Mucosa of descending colon (tissue), 3 donors: ENCODE results near the gene BAZ1B. TPM values are rescaled to one million over a fixed set of nuclear protein-coding genes. Genes with fewer than 3 reads are reported as not detected.
"Not testable (repeated sequence)": the region's sequence is repeated elsewhere in the genome, so short reads cannot be mapped to it uniquely, and the experiment has no call there.

Experiments
- ATAC-seq: fragments of 200-7000 bp; cut with Tn5 transposase; one replicate; pipeline ENCODE4 v1.9.1; 2020; ENCODE audit warnings: mild to moderate bottlenecking, moderate library complexity
- DNase-seq, 3 donors: peaks; one replicate each; pipeline ENCODE4 v3.0.0-alpha.2; 2020
- H3K36me3 ChIP-seq: fragments of 200-600 bp; one replicate; pipeline ENCODE4 v1.8.0; 2021; ENCODE audit warnings: low read depth, mild to moderate bottlenecking
- H3K4me1 ChIP-seq: fragments of 200-600 bp; one replicate; pipeline ENCODE4 v1.8.0; 2021; ENCODE audit warnings: low read depth, mild to moderate bottlenecking
- H3K4me3 ChIP-seq: fragments of 200-600 bp; one replicate; pipeline ENCODE4 v1.8.0; 2021; ENCODE audit warnings: mild to moderate bottlenecking
- H3K9me3 ChIP-seq: fragments of 200-600 bp; one replicate; pipeline ENCODE4 v1.8.0; 2021; ENCODE audit warnings: mild to moderate bottlenecking
- intact Hi-C, 2 donors: fragments of 100-400 bp; cut with DNase I in 1 of 2; cut with micrococcal nuclease in 1 of 2; formaldehyde crosslinking; loops; one replicate each; pipeline versions ENCODE4 v1.11.0 to v1.11.1; 2022; cut with DNase I, micrococcal nuclease
- total RNA-seq, 3 donors: library from RNA; stranded (reverse); fragmentation: NEBNext Ultra II Directional in 2 of 3; extraction: Animal tissue kit (Norgen Biotek cat#: 25700) in 2 of 3; gene quantifications; one replicate each; pipeline versions ENCODE4 v1.2.1 to v1.2.4, GENCODE V29; 2021 to 2023
- TF ChIP-seq, protein P1 (sequence below): fragments of 200-600 bp; IDR thresholded peaks from one replicate; pipeline ENCODE4 v1.8.0; 2022; ENCODE audit warnings: antibody characterized with exemption, mild to moderate bottlenecking
- donor health status: DM: no; HTN: no; CAD: no; lungs with moderate emphysema.
- donor health status: DM: no; HTN: no; CAD: no.
- donor health status: DM: no; HTN: yes; CAD: no.

The BAZ1B gene
- total RNA-seq, 3 donors from 2014 or later: 37.4 to 76.0 (median 41.4) TPM

DNA sequence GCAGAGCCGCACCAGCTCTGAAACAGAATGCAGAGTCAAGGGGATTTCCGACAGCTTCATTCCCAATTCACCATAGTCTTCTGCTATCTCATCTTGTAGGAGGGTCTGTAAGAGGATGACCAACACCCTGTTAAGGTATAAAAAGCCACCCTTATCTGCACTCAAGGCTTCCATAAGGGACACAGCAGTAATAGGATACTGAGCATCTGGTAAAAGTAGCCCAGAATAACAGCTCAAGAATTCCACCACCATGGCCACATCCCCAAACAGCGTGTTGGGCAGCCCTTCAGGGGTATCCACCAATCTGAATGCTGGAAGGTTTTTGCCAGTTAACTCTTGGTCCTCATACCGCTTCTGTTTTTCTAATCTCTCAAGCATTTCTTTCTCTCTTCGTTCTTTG lies 44.7 kb downstream of the BAZ1B start:
- Histone ChIP-seq H3K9me3 (no peaks in the 10 kb centered on the region), H3K4me3 (no peak overlapping the region), H3K36me3 (peaks cover 10% of the 10 kb centered on the region), H3K4me1 (no peaks in the 10 kb centered on the region)
- TF ChIP-seq, protein P1, sequence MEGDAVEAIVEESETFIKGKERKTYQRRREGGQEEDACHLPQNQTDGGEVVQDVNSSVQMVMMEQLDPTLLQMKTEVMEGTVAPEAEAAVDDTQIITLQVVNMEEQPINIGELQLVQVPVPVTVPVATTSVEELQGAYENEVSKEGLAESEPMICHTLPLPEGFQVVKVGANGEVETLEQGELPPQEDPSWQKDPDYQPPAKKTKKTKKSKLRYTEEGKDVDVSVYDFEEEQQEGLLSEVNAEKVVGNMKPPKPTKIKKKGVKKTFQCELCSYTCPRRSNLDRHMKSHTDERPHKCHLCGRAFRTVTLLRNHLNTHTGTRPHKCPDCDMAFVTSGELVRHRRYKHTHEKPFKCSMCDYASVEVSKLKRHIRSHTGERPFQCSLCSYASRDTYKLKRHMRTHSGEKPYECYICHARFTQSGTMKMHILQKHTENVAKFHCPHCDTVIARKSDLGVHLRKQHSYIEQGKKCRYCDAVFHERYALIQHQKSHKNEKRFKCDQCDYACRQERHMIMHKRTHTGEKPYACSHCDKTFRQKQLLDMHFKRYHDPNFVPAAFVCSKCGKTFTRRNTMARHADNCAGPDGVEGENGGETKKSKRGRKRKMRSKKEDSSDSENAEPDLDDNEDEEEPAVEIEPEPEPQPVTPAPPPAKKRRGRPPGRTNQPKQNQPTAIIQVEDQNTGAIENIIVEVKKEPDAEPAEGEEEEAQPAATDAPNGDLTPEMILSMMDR: no peak
- intact Hi-C loops: no loop called here
- no peak for ATAC-seq
- DNase-seq: no peak

DNA sequence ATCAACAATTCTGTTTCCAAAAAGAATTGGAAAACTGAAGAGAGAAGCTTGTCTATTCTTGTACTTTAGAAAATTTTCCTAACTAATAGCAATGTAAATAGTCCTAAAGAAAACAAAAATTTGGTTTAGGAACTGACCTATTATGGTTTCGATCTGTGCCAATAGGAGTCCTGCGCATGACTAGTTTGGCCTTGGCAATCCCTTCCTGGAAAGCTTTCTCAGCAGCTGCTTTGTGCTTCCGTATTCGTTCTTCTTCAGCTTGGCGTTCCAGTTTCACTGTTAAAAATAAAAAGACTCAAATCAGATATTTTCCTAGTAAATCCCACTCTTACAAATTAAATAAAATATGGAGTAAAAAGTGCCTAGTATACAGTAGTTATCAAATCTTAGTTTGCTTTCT lies 51.9 kb downstream of the BAZ1B start:
- TF ChIP-seq, protein P1: no peak
- Histone ChIP-seq H3K9me3 (no peaks in the 10 kb centered on the region), H3K36me3 (peaks cover 11% of the 10 kb centered on the region), H3K4me3 (no peak overlapping the region), H3K4me1 (no peaks in the 10 kb centered on the region)
- ATAC-seq: no peak
- DNase-seq: no peak
- intact Hi-C loops: no loop called here

DNA sequence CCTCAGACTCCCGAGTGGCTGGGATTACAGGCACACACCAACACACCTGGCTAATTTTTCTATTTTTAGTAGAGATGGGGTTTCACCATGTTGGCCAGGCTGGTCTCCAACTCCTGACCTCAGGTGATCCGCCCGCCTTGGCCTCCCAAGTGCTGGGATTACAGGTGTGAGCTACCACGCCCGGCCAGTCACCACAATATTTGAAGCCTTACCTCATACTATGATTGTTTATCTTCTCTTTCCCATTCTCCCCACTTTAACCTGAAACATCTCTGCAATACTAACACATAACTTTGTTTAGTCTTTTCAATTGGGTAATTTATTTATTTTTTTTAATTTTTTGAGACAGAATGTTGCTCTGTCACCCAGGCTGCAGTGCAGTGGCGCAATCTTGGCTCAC lies 55.0 kb downstream of the BAZ1B start:
- DNase-seq, H3K9me3 ChIP-seq, intact Hi-C loops, ATAC-seq, H3K4me1 ChIP-seq, H3K4me3 ChIP-seq: not testable (repeated sequence)
- H3K36me3 ChIP-seq: peaks cover 17% of the 10 kb centered on the region

DNA sequence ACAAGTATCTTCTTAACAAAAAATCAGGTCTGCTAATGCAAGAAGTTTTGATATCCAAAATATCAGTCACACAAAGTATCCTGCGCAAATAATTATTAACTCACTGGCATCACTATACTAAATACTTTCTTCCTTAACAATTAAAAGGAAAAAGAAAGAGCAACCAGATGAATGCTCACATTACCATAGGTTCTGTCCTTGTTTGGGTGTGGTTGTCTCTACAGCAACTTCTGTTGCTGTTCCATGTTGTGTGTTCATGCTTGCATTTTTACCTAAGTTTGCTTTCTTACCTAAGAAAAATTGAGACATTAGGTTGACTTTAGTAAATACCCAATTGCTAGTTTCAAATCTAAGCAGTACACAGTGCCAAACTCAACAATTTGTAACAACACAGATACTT lies 56.0 kb downstream of the BAZ1B start:
- no peaks in the 10 kb centered on the region for H3K4me1 ChIP-seq
- intact Hi-C loops: no loop called here
- H3K9me3 ChIP-seq: no peaks in the 10 kb centered on the region
- H3K36me3 ChIP-seq: peaks cover 17% of the 10 kb centered on the region
- TF ChIP-seq, protein P1: no peak
- ATAC-seq (no peak), DNase-seq (no peak)
- H3K4me3 ChIP-seq: no peak overlapping the region

DNA sequence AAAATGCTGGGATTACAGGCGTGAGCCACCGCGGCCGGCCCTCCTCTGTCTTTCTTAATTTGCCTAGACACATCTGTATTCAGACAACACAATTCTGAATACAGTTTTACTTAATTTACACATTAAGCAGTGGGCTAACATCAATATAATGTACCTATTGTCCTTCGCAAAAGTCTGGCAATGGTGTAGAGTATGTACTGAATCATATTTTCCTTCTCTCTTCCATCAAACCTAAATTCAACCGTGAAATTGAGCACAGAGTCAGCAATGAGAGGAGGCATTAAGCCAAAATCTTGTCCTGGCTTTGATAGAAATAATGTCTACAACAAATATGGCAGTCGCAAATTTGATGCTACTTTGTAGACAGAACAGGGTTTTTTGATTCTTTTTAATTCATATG lies 58.1 kb downstream of the BAZ1B start:
- Histone ChIP-seq H3K36me3 (peaks cover 22% of the 10 kb centered on the region), H3K4me3 (no peak overlapping the region), H3K9me3 (no peaks in the 10 kb centered on the region), H3K4me1 (no peaks in the 10 kb centered on the region)
- ATAC-seq (no peak), DNase-seq (no peak)
- TF ChIP-seq, protein P1: no peak
- intact Hi-C loops: no loop called here

DNA sequence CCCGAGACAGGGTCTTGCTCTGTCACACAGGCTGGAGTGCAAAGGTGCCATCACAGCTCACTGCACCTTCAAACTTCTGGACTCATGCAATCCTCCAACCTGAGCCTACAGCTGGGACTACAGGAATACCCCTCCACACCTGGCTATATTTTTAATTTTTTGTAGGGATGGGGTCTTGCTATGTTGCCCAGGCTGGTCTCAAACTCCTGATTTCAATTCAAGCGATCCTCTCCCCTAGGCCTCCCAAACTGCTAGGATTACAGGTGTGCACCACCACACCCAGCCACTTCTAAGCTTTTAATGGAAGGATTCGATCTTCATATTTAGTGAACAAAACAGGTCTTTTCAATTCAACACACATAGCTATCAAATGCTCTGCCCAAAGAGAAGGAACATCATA lies 58.8 kb downstream of the BAZ1B start:
- TF ChIP-seq, protein P1: no peak
- intact Hi-C loops: no loop called here
- H3K4me1 ChIP-seq: no peaks in the 10 kb centered on the region
- peaks cover 29% of the 10 kb centered on the region for H3K36me3 ChIP-seq
- no peak overlapping the region for H3K4me3 ChIP-seq
- no peaks in the 10 kb centered on the region for H3K9me3 ChIP-seq
- ATAC-seq (no peak), DNase-seq (no peak)
